MM.1S (cell line): ENCODE results near the gene IRF1.

Experiments used
- DNase-seq: peaks from one replicate; pipeline ENCODE4 v3.0.0-alpha.2; 2015
- H2AFZ ChIP-seq: fragments of 300-600 bp; sonication (generic); 2 replicates; pipeline ENCODE4 v1.6.0; 2016; ENCODE audit warnings: antibody characterized with exemption, low read length
- H3F3A ChIP-seq: fragments of 300-600 bp; sonication (generic); 2 replicates; pipeline ENCODE4 v1.6.1; 2016; ENCODE audit warnings: mild to moderate bottlenecking, antibody characterized with exemption, low read length, moderate library complexity, mixed read lengths; ENCODE audit not compliant: insufficient read depth
- H3K27ac ChIP-seq: fragments of 300-600 bp; sonication (generic); 2 replicates; pipeline ENCODE4 v1.5.1; 2016; ENCODE audit warnings: mild to moderate bottlenecking, low read length
- H3K27me3 ChIP-seq: fragments of 300-600 bp; sonication (generic); replicated peaks from 2 replicates; pipeline ENCODE4 v1.6.0; 2016; ENCODE audit warnings: low read length; ENCODE audit not compliant: insufficient read depth
- H3K36me3 ChIP-seq: fragments of 300-600 bp; sonication (generic); replicated peaks from 2 replicates; pipeline ENCODE4 v1.6.1; 2016; ENCODE audit warnings: mild to moderate bottlenecking, low read length, mixed read lengths; ENCODE audit not compliant: insufficient read depth
- H3K4me1 ChIP-seq: fragments of 300-600 bp; sonication (generic); 2 replicates; pipeline ENCODE4 v1.6.1; 2016; ENCODE audit warnings: low read length, mixed read lengths
- H3K4me2 ChIP-seq: fragments of 300-600 bp; sonication (generic); 2 replicates; pipeline ENCODE4 v1.6.0; 2016; ENCODE audit warnings: low read depth, low read length
- H3K4me3 ChIP-seq: fragments of 300-600 bp; sonication (generic); 2 replicates; pipeline ENCODE4 v1.5.1; 2016; ENCODE audit warnings: low read length, mixed read lengths
- H3K79me2 ChIP-seq: fragments of 300-600 bp; sonication (generic); 2 replicates; pipeline ENCODE4 v1.6.1; 2016; ENCODE audit warnings: mixed run types, low read length, mixed read lengths
- H3K9ac ChIP-seq: fragments of 300-600 bp; sonication (generic); 2 replicates; pipeline ENCODE4 v1.6.1; 2016; ENCODE audit warnings: low read length, mixed read lengths
- H3K9me2 ChIP-seq: fragments of 300-600 bp; sonication (generic); replicated peaks from 2 replicates; pipeline ENCODE4 v1.6.1; 2016; ENCODE audit warnings: mild to moderate bottlenecking, low read length, mixed read lengths; ENCODE audit not compliant: insufficient read depth
- H3K9me3 ChIP-seq: fragments of 300-600 bp; sonication (generic); replicated peaks from 2 replicates; pipeline ENCODE4 v1.6.1; 2016; ENCODE audit warnings: mild to moderate bottlenecking, low read length, mixed read lengths; ENCODE audit not compliant: insufficient read depth
- H4K20me1 ChIP-seq: fragments of 300-600 bp; sonication (generic); 2 replicates; pipeline ENCODE4 v1.6.1; 2016; ENCODE audit warnings: mild to moderate bottlenecking, low read length, moderate library complexity, mixed read lengths; ENCODE audit not compliant: insufficient read depth
- EZH2 ChIP-seq: fragments of 300-600 bp; sonication (generic); optimal IDR thresholded peaks from 2 replicates; pipeline ENCODE3; 2017; ENCODE audit warnings: low read depth, mild to moderate bottlenecking, antibody characterized with exemption, low read length, mixed read lengths
- EZH2phosphoT487 ChIP-seq: fragments of 300-600 bp; sonication (generic); IDR thresholded peaks from 2 replicates; pipeline ENCODE4 v1.6.1; 2018; ENCODE audit warnings: antibody characterized with exemption, low read length
- TF ChIP-seq, protein P1 (sequence below): fragments of 300-600 bp; sonication (generic); IDR thresholded peaks from 2 replicates; pipeline ENCODE4 v1.5.1; 2016; ENCODE audit warnings: antibody characterized with exemption, low read length, mixed read lengths

IRF1 gene

DNA sequence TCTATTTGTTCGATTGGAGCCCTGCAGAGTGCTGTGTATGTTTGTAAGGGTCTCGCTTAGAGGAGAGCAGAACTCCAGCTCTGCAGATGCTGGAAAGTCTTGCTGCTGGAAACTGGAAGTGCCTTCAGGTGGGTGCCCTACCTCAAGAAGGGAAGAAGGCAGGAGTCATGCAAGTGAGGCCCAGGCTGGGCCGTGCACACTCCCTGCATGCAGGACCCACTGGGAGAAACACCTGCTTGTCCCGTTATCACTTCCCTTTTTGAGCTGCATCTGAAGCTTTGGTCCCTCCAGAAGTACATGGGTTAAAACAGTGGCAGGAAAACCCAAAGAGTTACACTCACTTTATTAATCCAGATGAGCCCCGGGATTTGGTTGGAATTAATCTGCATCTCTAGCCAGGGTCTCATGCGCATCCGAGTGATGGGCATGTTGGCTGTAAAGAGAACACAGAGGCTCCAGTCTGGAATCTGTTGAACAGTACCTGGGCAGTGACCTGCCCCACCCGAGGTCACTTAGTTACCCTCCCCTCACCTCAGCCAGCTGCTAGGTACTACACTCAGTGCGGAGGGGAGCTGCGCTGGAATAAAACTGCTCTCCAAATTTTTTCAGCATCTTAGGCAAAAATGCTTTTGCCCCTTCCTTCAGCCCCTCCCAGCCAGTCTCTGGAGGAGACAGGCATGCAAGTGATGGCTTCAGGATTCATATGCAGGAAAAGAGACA is 1.4 kb downstream of the IRF1 start:
- no peak for TF ChIP-seq EZH2phosphoT487
- TF ChIP-seq, protein P1, sequence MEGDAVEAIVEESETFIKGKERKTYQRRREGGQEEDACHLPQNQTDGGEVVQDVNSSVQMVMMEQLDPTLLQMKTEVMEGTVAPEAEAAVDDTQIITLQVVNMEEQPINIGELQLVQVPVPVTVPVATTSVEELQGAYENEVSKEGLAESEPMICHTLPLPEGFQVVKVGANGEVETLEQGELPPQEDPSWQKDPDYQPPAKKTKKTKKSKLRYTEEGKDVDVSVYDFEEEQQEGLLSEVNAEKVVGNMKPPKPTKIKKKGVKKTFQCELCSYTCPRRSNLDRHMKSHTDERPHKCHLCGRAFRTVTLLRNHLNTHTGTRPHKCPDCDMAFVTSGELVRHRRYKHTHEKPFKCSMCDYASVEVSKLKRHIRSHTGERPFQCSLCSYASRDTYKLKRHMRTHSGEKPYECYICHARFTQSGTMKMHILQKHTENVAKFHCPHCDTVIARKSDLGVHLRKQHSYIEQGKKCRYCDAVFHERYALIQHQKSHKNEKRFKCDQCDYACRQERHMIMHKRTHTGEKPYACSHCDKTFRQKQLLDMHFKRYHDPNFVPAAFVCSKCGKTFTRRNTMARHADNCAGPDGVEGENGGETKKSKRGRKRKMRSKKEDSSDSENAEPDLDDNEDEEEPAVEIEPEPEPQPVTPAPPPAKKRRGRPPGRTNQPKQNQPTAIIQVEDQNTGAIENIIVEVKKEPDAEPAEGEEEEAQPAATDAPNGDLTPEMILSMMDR, result no peak
- no peak for TF ChIP-seq EZH2
- H3K4me2 ChIP-seq, result peak overlapping the region; percentile 91
- no peaks in the 10 kb centered on the region for H3K9me3 ChIP-seq
- H4K20me1 ChIP-seq, result peaks cover 45% of the 10 kb centered on the region
- H3K9me2 ChIP-seq, result no peaks in the 10 kb centered on the region
- H2AFZ ChIP-seq, result no peak overlapping the region
- H3K27me3 ChIP-seq, result no peaks in the 10 kb centered on the region
- peaks cover 37% of the 10 kb centered on the region for H3K36me3 ChIP-seq
- H3K4me1 ChIP-seq, result peaks cover 52% of the 10 kb centered on the region
- DNase-seq, result no peak
- peaks cover 85% of the 10 kb centered on the region for H3K79me2 ChIP-seq
- peak overlapping the region; percentile 97 for H3K9ac ChIP-seq
- peak overlapping the region; percentile 87; the same call in 1 of the 2 replicates for H3K27ac ChIP-seq
- peak overlapping the region; percentile 90 for H3K4me3 ChIP-seq
- peaks cover 54% of the 10 kb centered on the region for H3F3A ChIP-seq

DNA sequence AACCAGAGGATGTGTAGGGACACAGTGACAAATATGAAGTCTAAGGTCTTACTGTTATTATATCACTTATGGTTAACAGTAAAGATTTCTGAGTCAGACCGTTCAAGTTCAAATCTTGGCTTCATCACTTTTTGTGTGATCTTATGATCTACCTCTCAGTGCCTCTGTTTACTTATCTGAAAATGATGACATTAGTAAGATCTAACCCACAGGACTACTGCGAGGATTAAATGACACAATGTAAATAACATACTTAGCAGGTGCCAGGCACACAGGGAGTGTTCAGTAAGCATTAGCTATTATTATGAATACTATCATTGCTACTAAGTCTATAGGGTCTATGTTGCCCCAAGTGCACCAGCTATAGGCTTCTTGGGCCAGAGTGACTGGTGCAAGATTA is 2.0 kb downstream of the IRF1 start:
- no peaks in the 10 kb centered on the region for H3K9me2 ChIP-seq
- peak overlapping the region; percentile 97 for H3K9ac ChIP-seq
- H3K27ac ChIP-seq, result peak overlapping the region; percentile 87; the same call in 1 of the 2 replicates
- TF ChIP-seq EZH2, result no peak
- TF ChIP-seq EZH2phosphoT487, result no peak
- TF ChIP-seq, protein P1, result no peak
- H3K4me3 ChIP-seq, result peak overlapping the region; percentile 90
- peaks cover 54% of the 10 kb centered on the region for H3K4me1 ChIP-seq
- H2AFZ ChIP-seq, result no peak overlapping the region
- peaks cover 60% of the 10 kb centered on the region for H3F3A ChIP-seq
- no peak for DNase-seq
- H3K27me3 ChIP-seq, result no peaks in the 10 kb centered on the region
- peaks cover 43% of the 10 kb centered on the region for H3K36me3 ChIP-seq
- H3K9me3 ChIP-seq, result no peaks in the 10 kb centered on the region
- H3K4me2 ChIP-seq, result peak overlapping the region; percentile 91
- H3K79me2 ChIP-seq, result peaks cover 87% of the 10 kb centered on the region
- H4K20me1 ChIP-seq, result peaks cover 45% of the 10 kb centered on the region

DNA sequence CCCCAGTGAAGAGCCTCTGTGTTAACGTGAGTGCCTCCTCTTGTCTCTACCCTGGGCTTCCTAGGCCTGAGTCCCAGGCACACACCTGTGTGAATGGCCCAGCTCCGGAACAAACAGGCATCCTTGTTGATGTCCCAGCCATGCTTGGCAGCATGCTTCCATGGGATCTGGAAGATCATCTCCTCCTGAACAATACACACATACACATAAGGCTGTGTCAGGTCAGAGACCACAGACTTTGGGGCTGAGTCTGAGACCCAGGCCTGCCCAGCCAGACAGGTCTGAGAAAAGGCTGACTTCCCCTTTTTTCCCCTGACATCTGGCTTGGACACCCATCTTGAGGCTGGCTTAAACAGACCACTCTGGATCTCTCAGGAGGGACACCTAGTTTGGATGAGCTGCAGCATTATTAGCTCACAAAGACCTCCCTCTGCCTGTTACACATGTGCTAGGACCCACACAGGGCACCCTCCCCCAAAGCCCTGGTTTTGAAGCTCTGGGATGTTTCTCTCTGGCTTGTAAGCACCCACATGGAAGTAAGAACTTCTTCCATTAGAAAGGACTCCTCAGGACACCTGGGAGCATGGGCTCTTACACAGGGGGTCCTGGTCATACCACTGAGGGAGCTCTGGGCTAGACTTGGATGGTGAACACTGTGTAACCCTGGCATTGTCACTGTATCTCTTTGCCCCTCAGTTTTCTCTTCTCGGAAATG is 2.6 kb downstream of the IRF1 start:
- Histone ChIP-seq H4K20me1 (peaks cover 45% of the 10 kb centered on the region), H3K9me3 (no peaks in the 10 kb centered on the region), H3K36me3 (peaks cover 48% of the 10 kb centered on the region), H3K9me2 (no peaks in the 10 kb centered on the region), H3K4me2 (peak overlapping the region; percentile 91), H3K27ac (peak overlapping the region; percentile 87; the same call in 1 of the 2 replicates), H3K27me3 (no peaks in the 10 kb centered on the region), H3K4me3 (peak overlapping the region; percentile 90), H3K79me2 (peaks cover 88% of the 10 kb centered on the region), H2AFZ (no peak overlapping the region), H3F3A (peaks cover 66% of the 10 kb centered on the region), H3K4me1 (peaks cover 60% of the 10 kb centered on the region), H3K9ac (peak overlapping the region; percentile 97)
- no peak for TF ChIP-seq EZH2
- TF ChIP-seq, protein P1, result no peak
- no peak for TF ChIP-seq EZH2phosphoT487
- no peak for DNase-seq
